ENCODE results near the gene NAALADL2. TPM values are rescaled to one million over a fixed set of nuclear protein-coding genes. Genes with fewer than 3 reads are reported as not detected.

Gene NAALADL2
- total and polyA plus RNA-seq, 8 donors, result 0.76 to 15.4 (median 7.9) TPM

- 58 to 69% methylated on average over 2 of the region's 2 CpGs for WGBS, 2 donors
- no peaks in the 10 kb centered on the region for H3K27me3 ChIP-seq
- DNase-seq (no peak), FAIRE-seq (no peak), ATAC-seq (no peak)
- TF ChIP-seq CTCF (IDR thresholded peaks at IDR 0.05), result no peak
- intact Hi-C loops (cut with DNase I), result no loop called here
- H3K27ac ChIP-seq, result no peak overlapping the region
- no peaks in the 10 kb centered on the region for H3K36me3 ChIP-seq
- H3K9me3 ChIP-seq, result no peaks in the 10 kb centered on the region
- H3K4me3 ChIP-seq, result no peak overlapping the region
- no peaks in the 10 kb centered on the region for H3K4me1 ChIP-seq
Observed at GRCh38 chr3:175200391-175201095, 341.4 kb downstream of the NAALADL2 start.

GRCh38 chr3:175207361-175207760, 348.2 kb downstream of the NAALADL2 start:
- Histone ChIP-seq H3K4me1 (no peaks in the 10 kb centered on the region), H3K9me3 (peaks cover 0 to 4% (median 0%) of the 10 kb centered on the region in 4 donors), H3K4me3 (no peak overlapping the region), H3K27me3 (no peaks in the 10 kb centered on the region), H3K27ac (no peak overlapping the region), H3K36me3 (no peaks in the 10 kb centered on the region)
- WGBS, 2 donors, result 68 to 78% methylated on average over 3 of the region's 3 CpGs
- FAIRE-seq (no peak), ATAC-seq (no peak), DNase-seq (no peak)
- TF ChIP-seq CTCF (IDR thresholded peaks at IDR 0.05), result no peak
- intact Hi-C loops (cut with DNase I), result no loop called here

- H3K36me3 ChIP-seq, result no peaks in the 10 kb centered on the region
- H3K4me1 ChIP-seq, result no peaks in the 10 kb centered on the region
- intact Hi-C loops (cut with DNase I), result no loop called here
- no peak overlapping the region for H3K27ac ChIP-seq
- no peaks in the 10 kb centered on the region for H3K27me3 ChIP-seq
- WGBS, 2 donors, result 71 to 81% methylated on average over 5 of the region's 5 CpGs
- FAIRE-seq (no peak), ATAC-seq (no peak), DNase-seq (no peak)
- peaks cover 0 to 4% (median 0%) of the 10 kb centered on the region in 4 donors for H3K9me3 ChIP-seq
- H3K4me3 ChIP-seq, result no peak overlapping the region
- TF ChIP-seq CTCF (IDR thresholded peaks at IDR 0.05), result no peak
Observed at GRCh38 chr3:175208326-175208725, 349.2 kb downstream of the NAALADL2 start.

GRCh38 chr3:175211466-175211865, 352.3 kb downstream of the NAALADL2 start:
- TF ChIP-seq CTCF (IDR thresholded peaks at IDR 0.05), result no peak
- ATAC-seq, result no peak
- Histone ChIP-seq H3K9me3 (peaks cover 0 to 4% (median 0%) of the 10 kb centered on the region in 4 donors), H3K27ac (no peak overlapping the region), H3K4me1 (no peaks in the 10 kb centered on the region), H3K36me3 (no peaks in the 10 kb centered on the region), H3K27me3 (no peaks in the 10 kb centered on the region), H3K4me3 (no peak overlapping the region)
- intact Hi-C loops (cut with DNase I), result no loop called here
- DNase-seq, result no peak
- WGBS, 2 donors, result 42 to 59% methylated on average over 2 of the region's 2 CpGs
- FAIRE-seq, result no peak

- 53 to 67% methylated on average over 3 of the region's 3 CpGs for WGBS, 2 donors
- H3K4me3 ChIP-seq, result no peak overlapping the region
Observed at GRCh38 chr3:175212896-175213295, 353.8 kb downstream of the NAALADL2 start.

More at GRCh38 chr3:175212896-175213295, 353.8 kb downstream of the NAALADL2 start:
- H3K27me3 ChIP-seq, result no peaks in the 10 kb centered on the region
- ATAC-seq (no peak), FAIRE-seq (no peak), DNase-seq (no peak)
- no peaks in the 10 kb centered on the region for H3K4me1 ChIP-seq
- peaks cover 0 to 4% (median 0%) of the 10 kb centered on the region in 4 donors for H3K9me3 ChIP-seq
- no peaks in the 10 kb centered on the region for H3K36me3 ChIP-seq
- intact Hi-C loops (cut with DNase I), result no loop called here
- no peak for TF ChIP-seq CTCF (IDR thresholded peaks at IDR 0.05)
- H3K27ac ChIP-seq, result no peak overlapping the region
